HG02798 (cell line): Measurements from ENCODE around the gene BCCIP.

Source experiments
- ATAC-seq: cut with Tn5 transposase; IDR thresholded peaks from one replicate; pipeline ENCODE4 v1.9.1; 2021; ENCODE audit warnings: mild to moderate bottlenecking; ENCODE audit not compliant: unreplicated experiment, poor library complexity

The BCCIP gene

DNA sequence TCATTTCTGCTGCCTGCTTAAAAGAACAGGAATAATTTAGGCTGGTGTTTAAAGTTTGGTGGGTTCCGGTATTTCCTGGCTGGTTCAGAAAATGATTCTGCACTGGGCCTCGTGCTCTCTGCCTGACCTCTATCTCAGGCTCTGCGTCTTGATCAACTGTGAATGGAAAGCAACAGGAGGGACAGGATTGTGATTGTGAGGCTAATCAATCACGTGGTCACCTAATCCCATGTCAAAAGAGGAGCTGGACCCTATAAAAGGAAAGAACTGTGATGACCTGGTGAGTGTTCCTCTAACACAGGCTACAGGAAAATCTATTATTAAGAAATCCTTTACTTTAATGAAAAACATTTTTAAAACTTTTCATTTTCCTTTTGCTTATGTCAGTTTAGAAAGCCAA lies 57.8 kb downstream of the BCCIP start, which contains the start of gene DHX32:
Gene DHX32, minus strand, starts transcription at position 101 of the 400 bp plus-strand sequence. CDS start 468 bp downstream, outside the sequence.
- no peak for ATAC-seq

DNA sequence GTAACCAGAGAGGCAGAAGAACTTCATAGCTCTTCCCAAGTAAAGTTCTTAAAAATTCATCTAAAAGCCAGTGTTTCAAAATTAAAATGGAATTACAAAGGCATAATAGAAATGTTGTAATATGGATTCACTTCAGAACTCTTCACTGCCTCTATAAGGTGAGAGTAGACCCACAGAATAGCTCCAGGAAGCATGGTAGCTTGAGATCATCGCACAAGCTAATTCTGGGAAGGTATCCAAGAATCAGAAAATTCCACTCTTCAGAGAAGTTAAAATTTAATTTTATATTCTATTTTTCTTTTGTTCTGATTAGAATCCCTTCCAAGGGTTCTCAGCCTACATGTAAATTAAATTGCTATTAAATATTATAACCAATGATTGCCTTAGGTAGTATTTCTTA lies 59.2 kb downstream of the BCCIP start:
- no peak for ATAC-seq

DNA sequence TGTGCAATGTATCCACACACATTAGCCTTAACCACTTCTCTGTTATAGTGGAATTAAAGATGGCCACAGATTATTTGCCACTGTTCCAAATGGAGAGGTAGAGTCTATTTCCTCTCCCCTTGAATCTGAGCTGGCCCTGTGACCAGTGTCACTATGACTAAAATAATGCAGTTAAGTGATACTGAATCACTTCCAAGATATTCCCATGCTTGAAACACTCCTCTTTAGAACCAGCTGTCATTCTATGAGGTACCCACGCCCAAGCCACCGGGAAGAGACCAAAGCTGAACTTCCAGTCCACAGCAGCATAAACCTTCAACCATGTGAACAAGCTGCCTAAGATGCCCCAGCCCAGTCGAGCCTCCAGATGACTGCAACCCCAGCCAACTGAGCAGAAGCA lies 59.9 kb downstream of the BCCIP start:
- no peak for ATAC-seq
